Measurements from ENCODE around the gene AP3B2.
"Not testable (repeated sequence)": the region's sequence is repeated elsewhere in the genome, so short reads cannot be mapped to it uniquely, and the experiment has no call there.

The AP3B2 gene

GRCh38 chr15:82649226-82649999 is 60.3 kb downstream of the AP3B2 start:
- no peak for TF ChIP-seq GATA1 (IDR thresholded peaks at IDR 0.05; ENCODE audit: low read depth, low read length)
- TF ChIP-seq POLR2A (IDR thresholded peaks at IDR 0.05; ENCODE audit: low read length) = no peak
- DNase-seq = peak in 1 of 2 experiments; percentile 16

GRCh38 chr15:82648257-82649103 is 61.2 kb downstream of the AP3B2 start:
- TF ChIP-seq GATA1 (IDR thresholded peaks at IDR 0.05; ENCODE audit: low read depth, low read length) = no peak
- no peak for TF ChIP-seq POLR2A (IDR thresholded peaks at IDR 0.05; ENCODE audit: low read length)
- peak; percentile 28 to 38 for DNase-seq

- no peak for DNase-seq
- TF ChIP-seq GATA1 (IDR thresholded peaks at IDR 0.05; ENCODE audit: low read depth, low read length) (no peak), POLR2A (IDR thresholded peaks at IDR 0.05; ENCODE audit: low read length) (no peak)
These were observed 61.8 kb downstream of the AP3B2 start for GRCh38 chr15:82647835-82648256.

- peak; percentile 81 to 85 for DNase-seq
- TF ChIP-seq GATA1 (IDR thresholded peaks at IDR 0.05; ENCODE audit: low read depth, low read length) (no peak), POLR2A (IDR thresholded peaks at IDR 0.05; ENCODE audit: low read length) (no peak)
These were observed 62.4 kb downstream of the AP3B2 start, which contains the start of gene CPEB1 for GRCh38 chr15:82647045-82647834. Gene CPEB1, minus strand, starts transcription at chr15:82647363. Its CDS starts 18,904 bp downstream, at chr15:82628459.

- no peak for TF ChIP-seq GATA1 (IDR thresholded peaks at IDR 0.05; ENCODE audit: low read depth, low read length)
- TF ChIP-seq POLR2A (IDR thresholded peaks at IDR 0.05; ENCODE audit: low read length) = no peak
These were observed 63.2 kb downstream of the AP3B2 start for GRCh38 chr15:82646250-82647044.

GRCh38 chr15:82644967-82645852 is 64.5 kb downstream of the AP3B2 start:
- not testable (repeated sequence) for DNase-seq

More at GRCh38 chr15:82646250-82647044, 63.2 kb downstream of the AP3B2 start:
- peak; percentile 37 to 53 for DNase-seq

- no peak for DNase-seq
- TF ChIP-seq POLR2A (IDR thresholded peaks at IDR 0.05; ENCODE audit: low read length) (no peak), GATA1 (IDR thresholded peaks at IDR 0.05; ENCODE audit: low read depth, low read length) (no peak)
These were observed 65.7 kb downstream of the AP3B2 start for GRCh38 chr15:82643992-82644391.

- TF ChIP-seq POLR2A (IDR thresholded peaks at IDR 0.05; ENCODE audit: low read length) = no peak
- TF ChIP-seq GATA1 (IDR thresholded peaks at IDR 0.05; ENCODE audit: low read depth, low read length) = no peak
- DNase-seq = no peak
These were observed 67.0 kb downstream of the AP3B2 start for GRCh38 chr15:82642656-82643055.

GRCh38 chr15:82641129-82641798 is 68.4 kb downstream of the AP3B2 start:
- DNase-seq = no peak
- TF ChIP-seq GATA1 (IDR thresholded peaks at IDR 0.05; ENCODE audit: low read depth, low read length) (no peak), POLR2A (IDR thresholded peaks at IDR 0.05; ENCODE audit: low read length) (no peak)

- TF ChIP-seq POLR2A (IDR thresholded peaks at IDR 0.05; ENCODE audit: low read length) (no peak), GATA1 (IDR thresholded peaks at IDR 0.05; ENCODE audit: low read depth, low read length) (no peak)
- no peak for DNase-seq
These were observed 69.0 kb downstream of the AP3B2 start for GRCh38 chr15:82640672-82641071.

- DNase-seq = no peak
- TF ChIP-seq POLR2A (IDR thresholded peaks at IDR 0.05; ENCODE audit: low read length) = no peak
- TF ChIP-seq GATA1 (IDR thresholded peaks at IDR 0.05; ENCODE audit: low read depth, low read length) = no peak
These were observed 73.9 kb downstream of the AP3B2 start for GRCh38 chr15:82635798-82636197.

GRCh38 chr15:82630033-82630432 is 79.6 kb downstream of the AP3B2 start:
- DNase-seq = no peak
- TF ChIP-seq POLR2A (IDR thresholded peaks at IDR 0.05; ENCODE audit: low read length) = no peak
- no peak for TF ChIP-seq GATA1 (IDR thresholded peaks at IDR 0.05; ENCODE audit: low read depth, low read length)
